Smooth muscle cell (in vitro differentiated cells): ENCODE measurements around the gene POU6F2. TPM values are rescaled to one million over a fixed set of nuclear protein-coding genes. Genes with fewer than 3 reads are reported as not detected.

Experiments used
- DNase-seq: peaks from one replicate; lab custom pipeline; 2025; ENCODE audit not compliant: unreplicated experiment; lab: John Stamatoyannopoulos, UW
- H2AFZ ChIP-seq: fragments of 200-600 bp; sonication (generic); 2 replicates; pipeline ENCODE4 v1.6.0; 2016; ENCODE audit warnings: antibody characterized with exemption, low read depth, mild to moderate bottlenecking
- H3F3A ChIP-seq: fragments of 200-600 bp; sonication (generic); 2 replicates; pipeline ENCODE4 v1.6.0; 2017; ENCODE audit warnings: antibody characterized with exemption, low read depth
- H3K27ac ChIP-seq: fragments of 200-600 bp; sonication (generic); 2 replicates; pipeline ENCODE4 v1.5.1; 2016; ENCODE audit warnings: low read depth, mild to moderate bottlenecking
- H3K27me3 ChIP-seq: fragments of 200-600 bp; sonication (generic); 2 replicates; pipeline ENCODE4 v1.6.1; 2016; ENCODE audit warnings: low read depth, mild to moderate bottlenecking
- H3K36me3 ChIP-seq: fragments of 200-600 bp; sonication (generic); 2 replicates; pipeline ENCODE4 v1.5.1; 2016; ENCODE audit warnings: low read depth
- H3K4me1 ChIP-seq: fragments of 200-600 bp; sonication (generic); 2 replicates; pipeline ENCODE4 v1.5.1; 2016; ENCODE audit warnings: low read depth
- H3K4me2 ChIP-seq: fragments of 200-600 bp; sonication (generic); 2 replicates; pipeline ENCODE4 v1.6.0; 2016; ENCODE audit warnings: mild to moderate bottlenecking
- H3K4me3 ChIP-seq: fragments of 200-600 bp; sonication (generic); 2 replicates; pipeline ENCODE4 v1.5.1; 2016; ENCODE audit warnings: mild to moderate bottlenecking
- H3K79me2 ChIP-seq: fragments of 200-600 bp; sonication (generic); 2 replicates; pipeline ENCODE4 v1.6.0; 2016; ENCODE audit warnings: low read depth, mild to moderate bottlenecking
- H3K9ac ChIP-seq: fragments of 200-600 bp; sonication (generic); 2 replicates; pipeline ENCODE4 v1.6.0; 2016; ENCODE audit warnings: low read depth
- H3K9me3 ChIP-seq: fragments of 200-600 bp; sonication (generic); replicated peaks from 2 replicates; pipeline ENCODE4 v1.5.1; 2016; ENCODE audit warnings: low read depth
- H4K20me1 ChIP-seq: fragments of 200-600 bp; sonication (generic); 2 replicates; pipeline ENCODE4 v1.6.0; 2016; ENCODE audit warnings: low read depth
- WGBS: methylation state at CpG from one replicate; pipeline ENCODE4 v1.1.7; 2016; ENCODE audit warnings: low lambda C conversion rate; 5-methylcytosine and 5-hydroxymethylcytosine counted together
- polyA plus RNA-seq: library from polyadenylated mRNA; unstranded; fragments of >200 nt; fragmentation: Nextera tagmentation; extraction: Ambion mirVana; gene quantifications from 2 replicates; pipeline ENCODE4 v1.2.1, GENCODE V29; 2016
- total RNA-seq: library from RNA; depleted of rRNA; stranded (reverse); fragments of >200 nt; gene quantifications from 2 replicates; pipeline ENCODE4 v1.2.3, GENCODE V29; 2014
- TF ChIP-seq, protein P1 (sequence below): fragments of 200-600 bp; sonication (generic); IDR thresholded peaks from 2 replicates; pipeline ENCODE4 v1.5.1; 2017; ENCODE audit warnings: borderline replicate concordance, mild to moderate bottlenecking, antibody characterized with exemption; ENCODE audit not compliant: insufficient read depth, poor library complexity, severe bottlenecking

Gene POU6F2
- total and polyA plus RNA-seq, 2 experiments from 2014 or later: 1.2 TPM

- no peak for DNase-seq
- no peak overlapping the region for H3K4me2 ChIP-seq
- H3K79me2 ChIP-seq: no peaks in the 10 kb centered on the region
- no peak overlapping the region for H3K27ac ChIP-seq
- H3F3A ChIP-seq: no peaks in the 10 kb centered on the region
- no peak overlapping the region for H3K4me3 ChIP-seq
- H3K4me1 ChIP-seq: no peaks in the 10 kb centered on the region
- H3K9ac ChIP-seq: no peak overlapping the region
- 88% methylated on average over 5 of the region's 5 CpGs for WGBS
- no peaks in the 10 kb centered on the region for H3K27me3 ChIP-seq
- H2AFZ ChIP-seq: no peak overlapping the region
- H4K20me1 ChIP-seq: no peaks in the 10 kb centered on the region
- no peaks in the 10 kb centered on the region for H3K9me3 ChIP-seq
- TF ChIP-seq, protein P1, sequence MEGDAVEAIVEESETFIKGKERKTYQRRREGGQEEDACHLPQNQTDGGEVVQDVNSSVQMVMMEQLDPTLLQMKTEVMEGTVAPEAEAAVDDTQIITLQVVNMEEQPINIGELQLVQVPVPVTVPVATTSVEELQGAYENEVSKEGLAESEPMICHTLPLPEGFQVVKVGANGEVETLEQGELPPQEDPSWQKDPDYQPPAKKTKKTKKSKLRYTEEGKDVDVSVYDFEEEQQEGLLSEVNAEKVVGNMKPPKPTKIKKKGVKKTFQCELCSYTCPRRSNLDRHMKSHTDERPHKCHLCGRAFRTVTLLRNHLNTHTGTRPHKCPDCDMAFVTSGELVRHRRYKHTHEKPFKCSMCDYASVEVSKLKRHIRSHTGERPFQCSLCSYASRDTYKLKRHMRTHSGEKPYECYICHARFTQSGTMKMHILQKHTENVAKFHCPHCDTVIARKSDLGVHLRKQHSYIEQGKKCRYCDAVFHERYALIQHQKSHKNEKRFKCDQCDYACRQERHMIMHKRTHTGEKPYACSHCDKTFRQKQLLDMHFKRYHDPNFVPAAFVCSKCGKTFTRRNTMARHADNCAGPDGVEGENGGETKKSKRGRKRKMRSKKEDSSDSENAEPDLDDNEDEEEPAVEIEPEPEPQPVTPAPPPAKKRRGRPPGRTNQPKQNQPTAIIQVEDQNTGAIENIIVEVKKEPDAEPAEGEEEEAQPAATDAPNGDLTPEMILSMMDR: no peak
- H3K36me3 ChIP-seq: no peaks in the 10 kb centered on the region
Observed at GRCh38 chr7:39153647-39154046, 175.9 kb downstream of the POU6F2 start.

- TF ChIP-seq, protein P1: no peak
- Histone ChIP-seq H3K27ac (no peak overlapping the region), H3F3A (no peaks in the 10 kb centered on the region), H4K20me1 (no peaks in the 10 kb centered on the region), H3K4me3 (no peak overlapping the region), H3K27me3 (no peaks in the 10 kb centered on the region), H3K9me3 (no peaks in the 10 kb centered on the region), H3K36me3 (no peaks in the 10 kb centered on the region), H3K79me2 (no peaks in the 10 kb centered on the region), H2AFZ (no peak overlapping the region), H3K4me1 (no peaks in the 10 kb centered on the region), H3K9ac (no peak overlapping the region), H3K4me2 (no peak overlapping the region)
- DNase-seq: no peak
- WGBS: 96% methylated on average over 2 of the region's 2 CpGs
Observed at GRCh38 chr7:39154815-39155214, 177.1 kb downstream of the POU6F2 start.

DNA sequence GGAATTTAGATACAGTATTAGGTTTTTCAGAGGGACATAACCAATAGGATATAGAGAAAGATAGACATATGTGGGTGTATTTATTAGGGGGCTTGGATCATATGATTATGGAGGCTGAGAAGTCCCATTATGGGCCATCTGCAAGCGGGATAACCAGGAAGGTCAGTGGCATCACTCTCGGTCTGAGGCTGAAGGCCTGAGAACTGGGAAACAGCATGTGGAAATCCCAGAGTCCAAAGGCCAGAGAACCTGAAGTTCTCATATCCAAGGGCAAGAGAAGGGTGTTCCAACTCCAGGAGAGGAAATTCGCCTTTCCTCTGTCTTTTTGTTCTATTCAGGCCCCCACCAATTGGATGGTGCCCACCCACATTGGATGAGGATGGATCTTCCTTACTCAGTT lies 180.7 kb downstream of the POU6F2 start:
- Histone ChIP-seq H3K4me1 (no peaks in the 10 kb centered on the region), H2AFZ (no peak overlapping the region), H3K27ac (no peak overlapping the region), H3K4me3 (no peak overlapping the region), H3F3A (no peaks in the 10 kb centered on the region), H3K27me3 (no peaks in the 10 kb centered on the region), H3K9ac (no peak overlapping the region), H3K4me2 (no peak overlapping the region), H3K79me2 (no peaks in the 10 kb centered on the region), H4K20me1 (no peaks in the 10 kb centered on the region), H3K36me3 (no peaks in the 10 kb centered on the region), H3K9me3 (no peaks in the 10 kb centered on the region)
- TF ChIP-seq, protein P1: no peak
- DNase-seq: no peak
- WGBS: 94% methylated on average over 3 of the region's 3 CpGs

GRCh38 chr7:39161903-39162302 lies 184.2 kb downstream of the POU6F2 start:
- Histone ChIP-seq H3K79me2 (no peaks in the 10 kb centered on the region), H3K36me3 (no peaks in the 10 kb centered on the region), H3K9me3 (no peaks in the 10 kb centered on the region), H3K27ac (no peak overlapping the region), H3K4me3 (no peak overlapping the region), H3K4me1 (no peaks in the 10 kb centered on the region), H3K4me2 (no peak overlapping the region), H3K9ac (no peak overlapping the region), H3F3A (no peaks in the 10 kb centered on the region), H4K20me1 (no peaks in the 10 kb centered on the region), H2AFZ (no peak overlapping the region), H3K27me3 (no peaks in the 10 kb centered on the region)
- 70% methylated on average over 2 of the region's 2 CpGs for WGBS
- TF ChIP-seq, protein P1: no peak
- DNase-seq: no peak
